C4-2B (cell line): ENCODE results near the gene ELMO2.

Experiments used
- H3K27ac ChIP-seq: fragments of 450-650 bp; 2 replicates; pipeline ENCODE4 v1.5.1; 2017
- CTCF ChIP-seq: fragments of 450-650 bp; conservative IDR thresholded peaks from 2 replicates; pipeline ENCODE4 v1.5.1; 2017; ENCODE audit warnings: mild to moderate bottlenecking
- ZFX ChIP-seq: fragments of 450-650 bp; IDR thresholded peaks from 2 replicates; pipeline ENCODE4 v1.6.1; 2017

Gene ELMO2

GRCh38 chr20:46361811-46362210 is 44.6 kb downstream of the ELMO2 start:
- no peak for TF ChIP-seq CTCF
- no peak for TF ChIP-seq ZFX
- no peak overlapping the region for H3K27ac ChIP-seq

- TF ChIP-seq CTCF (no peak), ZFX (no peak)
- no peak overlapping the region for H3K27ac ChIP-seq
Measured at GRCh38 chr20:46361381-46361780, 45.0 kb downstream of the ELMO2 start.

DNA sequence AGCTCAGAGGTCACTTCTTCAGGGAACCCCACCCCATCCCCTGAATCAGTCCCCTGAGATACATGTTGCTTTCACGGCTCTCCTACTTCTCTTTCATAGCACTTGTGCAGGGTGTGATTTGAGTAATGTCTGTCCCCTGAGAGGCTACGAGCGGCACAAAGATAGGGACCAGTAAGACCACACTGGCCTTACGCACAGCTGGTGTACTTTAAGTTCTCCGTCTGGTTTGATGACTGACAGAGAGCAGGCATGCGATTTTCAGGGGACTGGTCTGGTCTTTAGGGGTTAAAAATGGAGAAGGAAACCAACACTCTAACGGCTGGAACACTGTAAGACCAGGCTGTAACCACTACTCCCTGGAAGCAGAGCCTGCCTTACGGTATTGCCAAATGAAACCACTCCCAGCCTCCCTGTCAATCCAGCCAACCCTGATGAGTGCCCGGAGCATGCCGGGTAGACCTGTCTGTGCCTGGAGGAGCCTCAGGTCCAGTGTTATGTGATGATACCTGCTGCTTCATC is 47.1 kb downstream of the ELMO2 start:
- no peak overlapping the region for H3K27ac ChIP-seq
- no peak for TF ChIP-seq CTCF
- no peak for TF ChIP-seq ZFX

DNA sequence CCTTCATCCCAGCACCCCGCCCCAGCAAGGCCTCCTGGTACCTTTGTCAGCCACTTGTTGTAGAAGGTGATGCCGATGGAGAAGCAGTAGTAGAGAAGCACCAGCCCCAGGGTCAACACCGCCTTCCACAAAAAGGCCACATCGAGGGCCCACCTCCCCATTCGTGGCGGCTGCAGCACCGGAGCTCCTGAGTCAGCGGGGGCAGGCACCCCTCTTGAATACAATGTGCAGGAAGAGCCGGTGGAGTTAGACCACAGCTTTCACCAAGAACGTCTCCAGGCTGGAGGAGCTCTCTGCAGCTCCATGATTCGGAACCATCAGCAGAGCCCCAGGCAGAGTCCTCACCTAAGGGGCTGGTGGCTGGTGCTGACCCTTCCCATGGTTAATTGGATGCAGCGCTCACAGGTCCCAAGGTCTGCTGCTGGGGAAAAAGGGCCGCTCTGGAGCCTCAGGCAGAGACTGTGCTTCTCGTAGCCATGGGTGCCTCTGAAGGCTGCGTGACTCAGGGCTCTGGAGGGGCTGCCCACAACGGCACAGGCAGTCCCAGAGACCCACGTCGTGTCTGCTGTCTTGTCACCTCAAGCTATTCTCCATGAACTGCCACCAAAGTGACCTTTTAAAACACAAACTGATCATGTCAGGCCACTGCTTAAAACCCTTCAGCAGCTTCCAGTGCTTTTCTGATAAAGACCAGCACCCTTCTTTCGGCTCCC is 47.9 kb downstream of the ELMO2 start:
- TF ChIP-seq ZFX (no peak), CTCF (no peak)
- no peak overlapping the region for H3K27ac ChIP-seq

- TF ChIP-seq CTCF (no peak), ZFX (no peak)
- no peak overlapping the region for H3K27ac ChIP-seq
Measured at GRCh38 chr20:46357030-46357514, 49.3 kb downstream of the ELMO2 start.

DNA sequence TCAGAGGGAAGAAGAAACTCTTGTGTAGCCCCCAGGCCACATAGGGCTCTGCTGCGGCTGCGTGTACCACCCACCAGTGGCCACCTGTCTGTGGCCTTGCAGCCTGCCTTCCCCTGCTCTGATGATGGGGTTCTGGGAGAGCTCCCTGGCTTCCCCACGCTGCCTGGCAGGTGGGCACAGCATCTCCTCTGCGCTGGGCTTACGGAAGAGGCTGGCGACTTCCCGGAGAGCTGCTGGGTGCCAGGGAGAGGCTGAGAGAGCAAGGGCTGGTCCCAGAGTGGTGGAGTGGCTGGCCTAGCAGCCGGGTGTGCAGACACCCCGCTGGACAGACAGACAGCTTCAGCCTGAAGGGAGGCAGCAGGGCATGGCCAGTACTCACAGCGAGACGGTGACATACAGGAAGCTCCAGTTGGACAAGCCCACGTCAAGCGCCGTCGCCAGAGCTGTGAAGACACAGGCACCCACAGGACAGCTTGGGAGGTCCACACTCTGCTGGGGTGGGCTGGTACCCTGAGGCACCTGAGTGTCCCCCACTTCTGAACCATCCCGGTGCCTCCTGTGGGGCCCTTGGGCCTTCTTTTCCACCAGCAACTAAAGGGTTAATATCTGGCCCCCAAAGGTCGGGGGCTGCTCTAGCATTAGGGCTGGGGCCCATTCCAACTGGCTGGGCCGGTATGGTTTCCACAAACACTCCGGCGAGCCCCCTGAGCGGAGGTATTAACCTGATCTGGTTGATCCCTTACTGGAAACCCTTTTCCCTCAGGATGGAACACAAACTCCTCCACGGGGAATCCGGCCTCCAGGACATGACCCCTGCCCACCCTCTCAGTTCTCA is 50.0 kb downstream of the ELMO2 start:
- no peak overlapping the region for H3K27ac ChIP-seq
- TF ChIP-seq CTCF, result no peak
- TF ChIP-seq ZFX, result no peak

- H3K27ac ChIP-seq, result no peak overlapping the region
- TF ChIP-seq CTCF (no peak), ZFX (no peak)
Measured at GRCh38 chr20:46355778-46356177, 50.6 kb downstream of the ELMO2 start.
